ENCODE results near the gene MROH2A. TPM values are rescaled to one million over a fixed set of nuclear protein-coding genes. Genes with fewer than 3 reads are reported as not detected.
A peak's percentile ranks its signal among the peaks of the same experiment; 100 is the strongest.

Gene MROH2A
- total RNA-seq, 4 donors from 2014 or later, result not detected

GRCh38 chr2:233761040-233761769 lies 16.9 kb upstream of the MROH2A start:
- Histone ChIP-seq H3K9me3 (no peaks in the 10 kb centered on the region), H3K4me1 (no peaks in the 10 kb centered on the region), H3K27me3 (peaks cover 0 to 25% (median 0%) of the 10 kb centered on the region in 4 donors), H3K36me3 (no peaks in the 10 kb centered on the region), H3K4me3 (no peak overlapping the region), H3K27ac (replicated peaks in 1 of 4) (no peak overlapping the region)
- 84% methylated on average over 4 of the region's 4 CpGs for WGBS
- no peak for DNase-seq (ENCODE audit: extremely low spot score)
- no peak for TF ChIP-seq POLR2A (IDR thresholded peaks at IDR 0.05; ENCODE audit: low read depth)
- TF ChIP-seq POLR2AphosphoS5 (IDR thresholded peaks at IDR 0.05), result no peak
- TF ChIP-seq EP300 (IDR thresholded peaks at IDR 0.05), result no peak
- no peak for TF ChIP-seq CTCF (IDR thresholded peaks at IDR 0.05)
- intact Hi-C loops (cut with DNase I), result no loop called here

GRCh38 chr2:233764264-233764663 lies 13.9 kb upstream of the MROH2A start:
- DNase-seq (ENCODE audit: extremely low spot score), result no peak
- Histone ChIP-seq H3K4me1 (no peaks in the 10 kb centered on the region), H3K27ac (replicated peaks in 1 of 4) (no peak overlapping the region), H3K9me3 (no peaks in the 10 kb centered on the region), H3K27me3 (peaks cover 0 to 31% (median 0%) of the 10 kb centered on the region in 4 donors), H3K4me3 (no peak overlapping the region), H3K36me3 (no peaks in the 10 kb centered on the region)
- 69% methylated on average over 7 of the region's 7 CpGs for WGBS
- intact Hi-C loops (cut with DNase I), result no loop called here
- TF ChIP-seq EP300 (IDR thresholded peaks at IDR 0.05), result no peak
- no peak for TF ChIP-seq POLR2A (IDR thresholded peaks at IDR 0.05; ENCODE audit: low read depth)
- TF ChIP-seq POLR2AphosphoS5 (IDR thresholded peaks at IDR 0.05), result no peak
- TF ChIP-seq CTCF (IDR thresholded peaks at IDR 0.05), result no peak

GRCh38 chr2:233764761-233765160 lies 13.4 kb upstream of the MROH2A start:
- no peak overlapping the region for H3K27ac ChIP-seq (replicated peaks in 1 of 4)
- H3K27me3 ChIP-seq, result peaks cover 0 to 35% (median 0%) of the 10 kb centered on the region in 4 donors
- intact Hi-C loops (cut with DNase I), result no loop called here
- H3K9me3 ChIP-seq, result no peaks in the 10 kb centered on the region
- H3K4me1 ChIP-seq, result no peaks in the 10 kb centered on the region
- 51% methylated on average over 3 of the region's 3 CpGs for WGBS
- no peak for TF ChIP-seq POLR2AphosphoS5 (IDR thresholded peaks at IDR 0.05)
- TF ChIP-seq POLR2A (IDR thresholded peaks at IDR 0.05; ENCODE audit: low read depth), result no peak
- TF ChIP-seq CTCF (IDR thresholded peaks at IDR 0.05), result no peak
- no peak for TF ChIP-seq EP300 (IDR thresholded peaks at IDR 0.05)
- DNase-seq (ENCODE audit: extremely low spot score), result no peak
- H3K36me3 ChIP-seq, result no peaks in the 10 kb centered on the region
- no peak overlapping the region for H3K4me3 ChIP-seq

GRCh38 chr2:233766416-233766815 lies 11.7 kb upstream of the MROH2A start:
- WGBS, result 72% methylated on average over 4 of the region's 4 CpGs
- DNase-seq (ENCODE audit: extremely low spot score), result peak; percentile 31
- intact Hi-C loops (cut with DNase I), result no loop called here
- H3K27me3 ChIP-seq, result peaks cover 0 to 35% (median 0%) of the 10 kb centered on the region in 4 donors
- TF ChIP-seq EP300 (IDR thresholded peaks at IDR 0.05) (no peak), POLR2A (IDR thresholded peaks at IDR 0.05; ENCODE audit: low read depth) (no peak), CTCF (IDR thresholded peaks at IDR 0.05) (no peak), POLR2AphosphoS5 (IDR thresholded peaks at IDR 0.05) (no peak)
- no peaks in the 10 kb centered on the region for H3K4me1 ChIP-seq
- H3K27ac ChIP-seq (replicated peaks in 1 of 4), result no peak overlapping the region
- H3K4me3 ChIP-seq, result no peak overlapping the region
- no peaks in the 10 kb centered on the region for H3K9me3 ChIP-seq
- no peaks in the 10 kb centered on the region for H3K36me3 ChIP-seq
